H9 (cell line): Measurements from ENCODE around the gene CRYBG2. TPM values are rescaled to one million over a fixed set of nuclear protein-coding genes. Genes with fewer than 3 reads are reported as not detected.
A peak's percentile ranks its signal among the peaks of the same experiment; 100 is the strongest.

Experiments used
- DNase-seq: peaks from one replicate; pipeline ENCODE4 v3.0.0-alpha.2; 2017
- H2AFZ ChIP-seq: one replicate; pipeline ENCODE4 v1.6.1; 2013; ENCODE audit warnings: mild to moderate bottlenecking, low read length, control low read depth, moderate library complexity
- H2AK5ac ChIP-seq: 2 replicates; pipeline ENCODE4 v1.6.1; 2013; ENCODE audit warnings: low read length, control low read depth, mixed read lengths; ENCODE audit not compliant: insufficient read length
- H2BK120ac ChIP-seq: one replicate; pipeline ENCODE4 v1.6.1; 2013; ENCODE audit warnings: low read depth, mild to moderate bottlenecking, low read length, control low read depth, inconsistent platforms; ENCODE audit not compliant: poor library complexity, severe bottlenecking
- H2BK12ac ChIP-seq: 2 replicates; pipeline ENCODE4 v1.6.1; 2013; ENCODE audit warnings: low read length, control low read depth, mixed read lengths, low read depth; ENCODE audit not compliant: insufficient read length
- H2BK15ac ChIP-seq: 2 replicates; pipeline ENCODE4 v1.6.1; 2013; ENCODE audit warnings: low read depth, low read length, control low read depth
- H2BK20ac ChIP-seq: one replicate; pipeline ENCODE4 v1.6.1; 2013; ENCODE audit warnings: low read depth, mild to moderate bottlenecking, low read length, control low read depth, inconsistent platforms; ENCODE audit not compliant: poor library complexity, severe bottlenecking
- H2BK5ac ChIP-seq: 2 replicates; pipeline ENCODE4 v1.6.1; 2013; ENCODE audit warnings: low read length, control low read depth, mixed read lengths; ENCODE audit not compliant: insufficient read length
- H3K14ac ChIP-seq: 2 replicates; pipeline ENCODE4 v1.6.1; 2013; ENCODE audit warnings: low read length, control low read depth; ENCODE audit not compliant: insufficient read depth
- H3K18ac ChIP-seq: 2 replicates; pipeline ENCODE4 v1.6.1; 2013; ENCODE audit warnings: low read depth, mild to moderate bottlenecking, mixed read lengths, low read length, control low read depth; ENCODE audit not compliant: insufficient read length
- H3K23ac ChIP-seq: 2 replicates; pipeline ENCODE4 v1.6.1; 2013; ENCODE audit warnings: low read length, control low read depth, mixed read lengths, low read depth; ENCODE audit not compliant: insufficient read length
- H3K23me2 ChIP-seq: 2 replicates; pipeline ENCODE4 v1.6.1; 2013; ENCODE audit warnings: low read depth, mild to moderate bottlenecking, mixed read lengths, low read length, control low read depth; ENCODE audit not compliant: insufficient read length, poor library complexity, severe bottlenecking
- H3K27ac ChIP-seq: 2 replicates; pipeline ENCODE4 v1.5.1; 2013; ENCODE audit warnings: low read length, control low read depth, mixed read lengths, low read depth; ENCODE audit not compliant: insufficient read length
- H3K27me3 ChIP-seq: 2 replicates; pipeline ENCODE4 v1.6.1; 2013; ENCODE audit warnings: low read length, control low read depth, inconsistent platforms; ENCODE audit not compliant: insufficient read depth
- H3K4ac ChIP-seq: 2 replicates; pipeline ENCODE4 v1.6.1; 2013; ENCODE audit warnings: low read depth, mild to moderate bottlenecking, control low read depth, inconsistent platforms, low read length, moderate library complexity
- H3K4me1 ChIP-seq: 2 replicates; pipeline ENCODE4 v1.6.1; 2013; ENCODE audit warnings: low read length, control low read depth, inconsistent platforms; ENCODE audit not compliant: insufficient read depth
- H3K4me2 ChIP-seq: 2 replicates; pipeline ENCODE4 v1.6.1; 2013; ENCODE audit warnings: low read length, control low read depth, mixed read lengths; ENCODE audit not compliant: insufficient read length, insufficient read depth
- H3K56ac ChIP-seq: 2 replicates; pipeline ENCODE4 v1.6.1; 2013; ENCODE audit warnings: low read depth, mild to moderate bottlenecking, mixed read lengths, low read length, control low read depth; ENCODE audit not compliant: insufficient read length
- H3K79me1 ChIP-seq: 2 replicates; pipeline ENCODE4 v1.6.1; 2013; ENCODE audit warnings: low read depth, mild to moderate bottlenecking, moderate library complexity, low read length, control low read depth, inconsistent platforms; ENCODE audit not compliant: insufficient read depth, poor library complexity, severe bottlenecking
- H3K79me2 ChIP-seq: 2 replicates; pipeline ENCODE4 v1.6.1; 2013; ENCODE audit warnings: low read length, control low read depth, inconsistent platforms; ENCODE audit not compliant: insufficient read depth
- H3K9ac ChIP-seq: 2 replicates; pipeline ENCODE4 v1.6.1; 2013; ENCODE audit warnings: low read length, control low read depth, mixed read lengths; ENCODE audit not compliant: insufficient read length; ENCODE audit errors: extremely low read depth
- H3K9me3 ChIP-seq: one replicate; pipeline ENCODE4 v1.6.1; 2013; ENCODE audit warnings: low read depth, low read length, inconsistent platforms; ENCODE audit not compliant: control insufficient read depth
- H3T11ph ChIP-seq: one replicate; pipeline ENCODE4 v1.6.1; 2013; ENCODE audit warnings: mild to moderate bottlenecking, low read length, control low read depth, inconsistent platforms
- H4K20me1 ChIP-seq: one replicate; pipeline ENCODE4 v1.6.1; 2013; ENCODE audit not compliant: control insufficient read depth, insufficient read length, insufficient read depth
- H4K5ac ChIP-seq: 2 replicates; pipeline ENCODE4 v1.6.1; 2013; ENCODE audit warnings: low read depth, mild to moderate bottlenecking, mixed read lengths, low read length, control low read depth; ENCODE audit not compliant: insufficient read length
- H4K8ac ChIP-seq: replicated peaks from 2 replicates; pipeline ENCODE4 v1.6.1; 2013; ENCODE audit warnings: low read length, control low read depth, mixed read lengths, low read depth; ENCODE audit not compliant: insufficient read length
- H4K91ac ChIP-seq: 2 replicates; pipeline ENCODE4 v1.6.1; 2013; ENCODE audit warnings: low read depth, mild to moderate bottlenecking, moderate library complexity, mixed read lengths, low read length, control low read depth; ENCODE audit not compliant: insufficient read length
- H3K27ac Mint-ChIP-seq, 3 experiments: 2 replicates in 2 of 3; 3 replicates in 1 of 3; pipeline ENCODE4 v1.8.0; 2020 to 2021; ENCODE audit warnings: mixed read lengths in 3 of 3, mild to moderate bottlenecking in 1 of 3, moderate library complexity in 1 of 3
- H3K27me3 Mint-ChIP-seq: 2 replicates; pipeline ENCODE4 v1.8.0; 2021; ENCODE audit warnings: low read depth, mild to moderate bottlenecking, moderate library complexity, mixed read lengths
- H3K36me3 Mint-ChIP-seq, 3 experiments: 2 replicates in 2 of 3; 3 replicates in 1 of 3; pipeline ENCODE4 v1.8.0; 2020 to 2021; ENCODE audit warnings: low read depth in 3 of 3, mixed read lengths in 3 of 3; ENCODE audit not compliant: insufficient read depth in 1 of 3
- H3K4me1 Mint-ChIP-seq, 2 experiments: 2 replicates each; pipeline ENCODE4 v1.8.0; 2020; ENCODE audit warnings: mixed read lengths in 2 of 2
- H3K4me3 Mint-ChIP-seq, 2 experiments: 2 replicates in 1 of 2; 3 replicates in 1 of 2; pipeline ENCODE4 v1.8.0; 2020 to 2021; ENCODE audit warnings: mild to moderate bottlenecking in 2 of 2, mixed read lengths in 2 of 2, moderate library complexity in 1 of 2
- H3K9me3 Mint-ChIP-seq, 2 experiments: 2 replicates in 1 of 2; 3 replicates in 1 of 2; pipeline ENCODE4 v1.8.0; 2020; ENCODE audit warnings: mild to moderate bottlenecking in 2 of 2, mixed read lengths in 2 of 2, moderate library complexity in 1 of 2
- WGBS: extraction: QIAGEN DNeasy Blood & Tissue Kit; methylation state at CpG from one replicate; pipeline ENCODE4 v1.1.7; 2013; ENCODE audit warnings: missing lambda C conversion rate, low lambda C conversion rate, mixed read lengths; ENCODE audit not compliant: insufficient read length; ENCODE audit errors: extremely low coverage; 5-methylcytosine and 5-hydroxymethylcytosine counted together
- total RNA-seq: library from RNA; stranded (reverse); gene quantifications from 2 replicates; pipeline ENCODE4 v1.2.1, GENCODE V29; 2021
- TF ChIP-seq, protein P1 (sequence below): fragments of 200-600 bp; sonication (generic); conservative IDR thresholded peaks from 3 replicates; pipeline ENCODE4 v1.8.0; 2021; ENCODE audit warnings: antibody characterized with exemption, mild to moderate bottlenecking

Gene CRYBG2
- total RNA-seq, 1 experiment from 2014 or later: 12.8 TPM

DNA sequence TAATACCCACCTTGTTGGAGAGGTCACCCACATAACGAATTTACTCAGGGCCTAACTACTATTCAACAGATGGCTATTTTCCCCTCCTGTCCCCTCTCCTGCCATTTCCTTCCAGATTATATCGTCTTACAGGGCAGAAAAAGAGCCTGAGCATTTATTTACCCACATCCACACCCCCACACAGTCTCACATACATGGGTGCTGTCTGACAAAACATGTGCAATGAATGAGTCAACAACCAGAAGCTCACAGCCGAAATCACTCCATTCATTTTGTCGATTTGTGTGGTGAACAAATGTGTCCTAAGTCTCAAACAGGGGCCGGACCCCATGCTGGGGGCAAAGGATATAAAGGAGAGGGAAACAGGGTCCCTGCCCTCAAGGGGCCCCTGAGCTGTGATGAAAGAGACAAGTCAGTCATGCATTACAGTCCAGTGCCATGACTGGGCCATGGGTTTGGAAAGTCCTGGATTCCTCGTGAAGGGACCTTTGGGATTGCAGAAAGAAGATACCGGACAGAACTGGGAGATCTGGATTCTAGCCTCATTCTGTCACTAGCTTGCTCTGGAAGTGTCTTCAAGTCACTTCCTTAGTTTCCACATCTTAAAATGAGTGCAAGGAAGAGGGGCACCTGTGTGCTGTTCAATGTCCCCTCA, 35.0 kb upstream of the CRYBG2 start:
- Histone ChIP-seq H3K9ac (no peak overlapping the region), H3K27me3 (no peaks in the 10 kb centered on the region), H3T11ph (no peak overlapping the region), H2BK15ac (no peak overlapping the region), H3K4ac (no peak overlapping the region), H3K23ac (no peak overlapping the region), H3K14ac (no peak overlapping the region), H4K5ac (no peak overlapping the region), H3K56ac (no peak overlapping the region), H2BK120ac (no peak overlapping the region), H2BK20ac (no peak overlapping the region), H3K18ac (no peak overlapping the region), H2BK12ac (no peak overlapping the region), H3K9me3 (no peaks in the 10 kb centered on the region), H3K27ac (no peak overlapping the region), H3K4me2 (no peak overlapping the region), H3K79me2 (no peaks in the 10 kb centered on the region), H4K91ac (no peak overlapping the region), H3K79me1 (no peaks in the 10 kb centered on the region), H2AFZ (no peak overlapping the region), H3K23me2 (no peaks in the 10 kb centered on the region), H4K8ac (no peak overlapping the region), H2BK5ac (no peak overlapping the region), H4K20me1 (no peaks in the 10 kb centered on the region), H2AK5ac (no peak overlapping the region), H3K4me1 (peaks cover 4% of the 10 kb centered on the region; the same call in 1 of the 2 replicates)
- Mint-ChIP-seq H3K4me1 (peaks cover 21 to 37% of the 10 kb centered on the region in 2 experiments), H3K36me3 (no peaks in the 10 kb centered on the region), H3K27me3 (peaks cover 2% of the 10 kb centered on the region; the same call in 1 of the 2 replicates), H3K9me3 (no peaks in the 10 kb centered on the region), H3K27ac (peak overlapping the region in 1 of 3 experiments; percentile 19; a peak in 1 of 7 replicates), H3K4me3 (no peak overlapping the region)
- TF ChIP-seq, protein P1, sequence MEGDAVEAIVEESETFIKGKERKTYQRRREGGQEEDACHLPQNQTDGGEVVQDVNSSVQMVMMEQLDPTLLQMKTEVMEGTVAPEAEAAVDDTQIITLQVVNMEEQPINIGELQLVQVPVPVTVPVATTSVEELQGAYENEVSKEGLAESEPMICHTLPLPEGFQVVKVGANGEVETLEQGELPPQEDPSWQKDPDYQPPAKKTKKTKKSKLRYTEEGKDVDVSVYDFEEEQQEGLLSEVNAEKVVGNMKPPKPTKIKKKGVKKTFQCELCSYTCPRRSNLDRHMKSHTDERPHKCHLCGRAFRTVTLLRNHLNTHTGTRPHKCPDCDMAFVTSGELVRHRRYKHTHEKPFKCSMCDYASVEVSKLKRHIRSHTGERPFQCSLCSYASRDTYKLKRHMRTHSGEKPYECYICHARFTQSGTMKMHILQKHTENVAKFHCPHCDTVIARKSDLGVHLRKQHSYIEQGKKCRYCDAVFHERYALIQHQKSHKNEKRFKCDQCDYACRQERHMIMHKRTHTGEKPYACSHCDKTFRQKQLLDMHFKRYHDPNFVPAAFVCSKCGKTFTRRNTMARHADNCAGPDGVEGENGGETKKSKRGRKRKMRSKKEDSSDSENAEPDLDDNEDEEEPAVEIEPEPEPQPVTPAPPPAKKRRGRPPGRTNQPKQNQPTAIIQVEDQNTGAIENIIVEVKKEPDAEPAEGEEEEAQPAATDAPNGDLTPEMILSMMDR: no peak
- no CpG with 5 or more reads among the region's 7 CpGs for WGBS
- DNase-seq: no peak
